Right lobe of liver (tissue), 6 donors: ENCODE results near the gene PVALEF. TPM values are rescaled to one million over a fixed set of nuclear protein-coding genes. Genes with fewer than 3 reads are reported as not detected.

Experiments used
- ATAC-seq, 4 donors: fragments of 200-7000 bp; cut with Tn5 transposase; one replicate each; pipeline ENCODE4 v1.9.1; 2020; ENCODE audit warnings: mild to moderate bottlenecking in 4 of 4, moderate library complexity in 4 of 4
- DNase-seq, 3 donors: peaks; one replicate each; pipeline ENCODE4 v3.0.0-alpha.2; 2020
- H3K27ac ChIP-seq, 3 donors: fragments of 200-600 bp; one replicate each; pipeline ENCODE4 v1.8.0; 2022
- H3K27me3 ChIP-seq, 2 donors: fragments of 200-600 bp; one replicate each; pipeline ENCODE4 v1.8.0; 2022
- H3K36me3 ChIP-seq, 4 donors: fragments of 200-600 bp; sonication (generic) in 1 of 4; one replicate each; pipeline versions ENCODE4 v1.5.1 to v1.8.0; 2017 to 2022; ENCODE audit warnings: control low read depth in 1 of 4
- H3K4me1 ChIP-seq, 4 donors: fragments of 200-600 bp; sonication (generic) in 1 of 4; one replicate each; pipeline versions ENCODE4 v1.5.1 to v1.8.0; 2017 to 2022; ENCODE audit warnings: control low read depth in 1 of 4
- H3K4me3 ChIP-seq, 3 donors: fragments of 200-600 bp; one replicate each; pipeline ENCODE4 v1.8.0; 2022
- H3K9me3 ChIP-seq, 4 donors: fragments of 200-600 bp; sonication (generic) in 1 of 4; one replicate each; pipeline versions ENCODE4 v1.5.1 to v1.8.0; 2017 to 2022; ENCODE audit warnings: control low read depth in 1 of 4
- CTCF ChIP-seq, 4 donors: fragments of 200-600 bp in 3 of 4; fragments of 450-650 bp in 1 of 4; IDR thresholded peaks; one replicate each; pipeline versions ENCODE4 v1.5.1 to v1.8.0; 2016 to 2022; ENCODE audit warnings: antibody characterized with exemption in 4 of 4, mild to moderate bottlenecking in 2 of 4
- POLR2A ChIP-seq: fragments of 450-650 bp; IDR thresholded peaks from one replicate; pipeline ENCODE4 v1.6.1; 2017; ENCODE audit warnings: antibody characterized with exemption, mild to moderate bottlenecking
- WGBS: methylation state at CpG from one replicate; pipeline ENCODE4 v1.1.6; 2018; ENCODE audit warnings: low coverage, low lambda C conversion rate; ENCODE audit not compliant: insufficient coverage; ENCODE audit errors: missing lambda C conversion rate; 5-methylcytosine and 5-hydroxymethylcytosine counted together
- intact Hi-C, 2 donors: fragments of 100-400 bp; cut with DNase I; formaldehyde crosslinking; loops; one replicate each; pipeline versions ENCODE4 v1.11.2 to v1.14.1; 2022
- total RNA-seq, 6 experiments: library from RNA; depleted of rRNA in 2 of 6; stranded (reverse); fragments of >200 nt in 2 of 6; fragmentation: NEBNext Ultra II Directional in 3 of 6; extraction: Animal tissue kit (Norgen Biotek cat#: 25700) in 3 of 6; gene quantifications; one replicate each; pipeline versions ENCODE4 v1.1.0 to v1.2.4, GENCODE V29; 2016 to 2023
- donor health status: DM: no; HTN: yes; CAD: no.
- donor health status: DM: no; HTN: no; CAD: no.
- donor health status: DM: no; HTN: no; CAD: no.
- donor health status: DM: no; HTN: yes; CAD: no.
- donor health status: DM: no; HTN: yes; CAD: no.

The PVALEF gene
- total RNA-seq, 6 experiments from 2014 or later: not detected

- Histone ChIP-seq H3K27me3 (no peaks in the 10 kb centered on the region), H3K4me3 (no peak overlapping the region), H3K9me3 (no peaks in the 10 kb centered on the region), H3K4me1 (no peaks in the 10 kb centered on the region), H3K36me3 (no peaks in the 10 kb centered on the region), H3K27ac (no peak overlapping the region)
- intact Hi-C loops: no loop called here
- 55% methylated on average over 2 of the region's 26 CpGs for WGBS
- no peak for DNase-seq
- TF ChIP-seq CTCF (IDR thresholded peaks at IDR 0.05) (no peak), POLR2A (no peak)
- no peak for ATAC-seq
Observed at GRCh38 chr17:81187586-81188490, 22.5 kb downstream of the PVALEF start.

DNA sequence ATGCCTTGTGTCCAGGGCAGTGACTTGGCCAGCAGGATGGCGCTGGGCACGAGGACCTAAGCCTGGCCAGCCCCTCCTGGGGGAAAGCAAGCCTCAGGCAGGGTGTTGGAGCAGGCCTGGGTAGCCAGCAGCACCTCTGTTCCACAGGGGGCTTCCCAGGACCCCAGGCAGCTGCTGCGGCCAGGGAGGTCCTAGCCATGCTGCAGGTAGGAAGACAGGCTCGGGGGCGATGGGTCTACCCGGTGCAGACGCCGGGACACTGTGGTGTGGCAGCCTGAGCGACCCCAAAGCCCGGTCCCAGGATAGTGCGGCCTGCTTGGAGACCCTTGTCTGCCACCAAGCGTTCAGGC lies 23.2 kb downstream of the PVALEF start:
- intact Hi-C loops: no loop called here
- DNase-seq (no peak), ATAC-seq (no peak)
- no peaks in the 10 kb centered on the region for H3K27me3 ChIP-seq
- no peaks in the 10 kb centered on the region for H3K36me3 ChIP-seq
- no peaks in the 10 kb centered on the region for H3K9me3 ChIP-seq
- no CpG with 5 or more reads among the region's 12 CpGs for WGBS
- TF ChIP-seq CTCF (IDR thresholded peaks at IDR 0.05) (no peak), POLR2A (no peak)
- H3K27ac ChIP-seq: no peak overlapping the region
- no peaks in the 10 kb centered on the region for H3K4me1 ChIP-seq
- H3K4me3 ChIP-seq: no peak overlapping the region

DNA sequence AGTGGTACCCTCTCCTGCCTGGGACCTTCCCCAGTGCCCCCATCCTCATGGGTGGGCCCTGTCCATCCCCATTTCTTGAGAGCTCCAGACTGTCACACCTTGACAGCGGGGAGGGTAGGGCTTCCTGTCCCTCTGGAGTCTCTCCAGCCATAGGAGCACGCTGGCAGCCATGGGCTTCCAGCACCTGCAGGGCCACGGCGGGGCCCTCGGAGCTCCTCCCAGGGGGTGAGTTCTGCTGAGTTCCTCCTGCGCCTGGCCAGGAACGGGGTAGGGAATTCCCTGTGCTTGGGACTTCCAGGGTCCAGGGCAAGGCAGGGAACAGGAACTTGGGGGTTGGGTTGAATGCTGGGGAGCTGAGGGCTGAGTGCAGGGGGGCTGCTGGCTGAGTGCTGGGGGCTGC lies 23.7 kb downstream of the PVALEF start:
- DNase-seq: no peak
- H3K9me3 ChIP-seq: no peaks in the 10 kb centered on the region
- no peaks in the 10 kb centered on the region for H3K36me3 ChIP-seq
- no peak for ATAC-seq
- TF ChIP-seq CTCF (IDR thresholded peaks at IDR 0.05): no peak
- no peak for TF ChIP-seq POLR2A
- no peak overlapping the region for H3K27ac ChIP-seq
- H3K4me3 ChIP-seq: no peak overlapping the region
- H3K4me1 ChIP-seq: no peaks in the 10 kb centered on the region
- H3K27me3 ChIP-seq: no peaks in the 10 kb centered on the region
- intact Hi-C loops: no loop called here
- WGBS: no CpG with 5 or more reads among the region's 7 CpGs

DNA sequence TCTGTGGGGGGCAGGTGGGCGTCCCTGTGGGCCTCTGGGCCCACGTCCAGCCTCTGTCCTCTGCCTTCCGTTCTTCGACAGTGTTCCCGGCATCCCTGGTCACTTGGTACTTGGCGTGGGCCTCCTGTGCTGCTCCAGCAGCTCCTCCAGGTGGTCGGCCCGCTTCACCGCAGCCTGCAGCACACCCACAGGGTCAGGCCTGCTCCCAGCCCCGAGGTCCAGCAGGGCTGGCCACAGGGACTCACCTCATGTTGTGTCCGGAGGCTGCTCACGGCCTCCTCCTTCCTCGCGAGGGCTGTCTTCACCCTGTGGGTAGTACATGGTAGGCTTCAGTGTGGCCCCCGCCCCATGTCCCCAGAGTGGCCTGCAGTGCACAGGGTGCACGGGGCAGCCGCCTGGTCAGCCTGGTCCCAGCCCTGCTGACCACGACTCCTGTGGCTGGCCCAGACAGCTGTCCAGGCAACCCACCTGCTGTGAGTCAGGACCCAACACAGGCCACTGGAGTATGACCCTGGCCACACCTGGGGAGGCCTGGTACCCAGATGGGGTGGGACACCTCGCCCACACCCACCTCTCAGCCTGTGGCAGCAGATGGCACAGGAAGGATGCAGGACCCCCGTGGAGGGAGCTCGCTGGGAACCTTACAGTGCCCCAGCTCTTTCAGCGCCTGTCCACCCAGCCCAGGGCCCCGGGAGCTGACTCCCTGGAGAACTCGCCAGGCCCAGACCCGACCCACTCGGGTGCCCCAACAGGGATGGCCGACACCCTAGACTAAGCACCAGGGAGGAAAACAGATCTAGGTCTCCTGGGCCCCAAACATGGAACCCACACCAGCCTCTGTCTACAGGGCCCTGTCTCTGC lies 24.6 kb downstream of the PVALEF start:
- Histone ChIP-seq H3K27me3 (no peaks in the 10 kb centered on the region), H3K9me3 (no peaks in the 10 kb centered on the region), H3K27ac (no peak overlapping the region), H3K4me1 (no peaks in the 10 kb centered on the region), H3K4me3 (no peak overlapping the region), H3K36me3 (no peaks in the 10 kb centered on the region)
- intact Hi-C loops: loop anchor here in 1 of 2 donors (10.0 kb wide), 1 partner anchor 45 kb away; no protein-coding TSS in a partner anchor
- ATAC-seq: peak; percentile 30 to 52 (median 42)
- 60% methylated on average over 3 of the region's 27 CpGs for WGBS
- no peak for DNase-seq
- peak in 1 of 4 donors; percentile 22 for TF ChIP-seq CTCF (IDR thresholded peaks at IDR 0.05)
- TF ChIP-seq POLR2A: no peak
